Measurements from ENCODE around the gene ECD.

ECD gene

GRCh38 chr10:73086816-73087215, 81.0 kb downstream of the ECD start:
- H3K27me3 ChIP-seq (replicated peaks), result no peaks in the 10 kb centered on the region
- DNase-seq, result no peak
- H3K36me3 ChIP-seq (replicated peaks), result peaks cover 3% of the 10 kb centered on the region
- H3K4me3 ChIP-seq (ENCODE audit: low read depth, low read length), result no peak overlapping the region
- no peak overlapping the region for H3K27ac ChIP-seq
- no peak for TF ChIP-seq CTCF (IDR thresholded peaks at IDR 0.05; ENCODE audit: low read depth, low read length, missing control alignments)
- in situ Hi-C loops (cut with HindIII; ENCODE audit: low pct_ligation_motif_present, low sequenced_read_pairs), result no loop called here

- no peak for DNase-seq
- no peak for TF ChIP-seq CTCF (IDR thresholded peaks at IDR 0.05; ENCODE audit: low read depth, low read length, missing control alignments)
- Histone ChIP-seq H3K27ac (no peak overlapping the region), H3K36me3 (replicated peaks) (no peaks in the 10 kb centered on the region), H3K4me3 (ENCODE audit: low read depth, low read length) (no peak overlapping the region), H3K27me3 (replicated peaks) (no peaks in the 10 kb centered on the region)
- in situ Hi-C loops (cut with HindIII; ENCODE audit: low pct_ligation_motif_present, low sequenced_read_pairs), result no loop called here
Measured at GRCh38 chr10:73084209-73084608, 83.6 kb downstream of the ECD start.
